ENCODE data around the gene UGT1A3.

UGT1A3 gene

GRCh38 chr2:233814056-233814835 is 85.4 kb downstream of the UGT1A3 start:
- no peak for TF ChIP-seq CTCF (IDR thresholded peaks at IDR 0.05)

- no peak for TF ChIP-seq CTCF (IDR thresholded peaks at IDR 0.05)
These were observed 87.0 kb downstream of the UGT1A3 start for GRCh38 chr2:233815861-233816260.

GRCh38 chr2:233816334-233816733 is 87.5 kb downstream of the UGT1A3 start:
- no peak for TF ChIP-seq CTCF (IDR thresholded peaks at IDR 0.05)

- no peak for TF ChIP-seq CTCF (IDR thresholded peaks at IDR 0.05)
These were observed 87.9 kb downstream of the UGT1A3 start for GRCh38 chr2:233816771-233817170.

GRCh38 chr2:233817361-233817911 is 88.6 kb downstream of the UGT1A3 start:
- TF ChIP-seq CTCF (IDR thresholded peaks at IDR 0.05): no peak

- TF ChIP-seq CTCF (IDR thresholded peaks at IDR 0.05): no peak
These were observed 89.3 kb downstream of the UGT1A3 start for GRCh38 chr2:233817995-233818638.

GRCh38 chr2:233818639-233819621 is 90.1 kb downstream of the UGT1A3 start:
- TF ChIP-seq CTCF (IDR thresholded peaks at IDR 0.05): no peak

Data from LNCAP (cell line).